Head of caudate nucleus (tissue), 42 donors: ENCODE measurements around the gene KRT71.
"Not testable (repeated sequence)": the region's sequence is repeated elsewhere in the genome, so short reads cannot be mapped to it uniquely, and the experiment has no call there.

ENCODE experiments used
- DNase-seq, 42 donors: peaks; one replicate each; pipeline versions ENCODE4 v3.0.0 to v3.0.0-alpha.2; 2020 to 2021; ENCODE audit warnings: mixed read lengths in 7 of 42
- intact Hi-C: fragments of 100-400 bp; cut with DNase I; formaldehyde crosslinking; loops from one replicate; pipeline ENCODE4 v1.15.0; 2022

KRT71 gene

DNA sequence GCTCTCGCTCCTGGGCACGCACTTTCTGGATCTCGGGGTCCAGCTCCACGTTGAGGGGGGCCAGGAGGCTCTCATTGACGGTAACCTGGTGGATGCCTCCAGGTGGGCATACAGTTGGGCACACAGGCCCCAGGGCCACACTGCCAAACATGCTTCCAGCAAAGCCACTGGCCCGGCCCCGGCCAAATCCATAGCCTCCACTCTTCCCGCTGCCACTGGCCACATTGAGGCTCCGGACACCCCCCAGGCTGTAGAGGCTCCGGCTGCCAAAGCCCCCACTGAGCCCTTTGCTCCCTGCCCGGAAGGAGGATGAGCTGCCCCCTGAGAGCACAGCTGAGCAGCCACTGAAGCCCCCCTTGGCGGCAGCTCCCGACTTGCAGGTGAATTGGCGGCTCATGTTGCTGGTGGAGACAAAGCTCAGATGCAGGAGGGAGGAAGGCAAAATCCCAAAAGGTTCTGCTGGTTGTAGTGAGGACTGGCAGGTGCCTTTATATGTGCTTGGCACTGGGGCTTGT lies at the start of gene KRT71:
Gene KRT71 (minus strand): TSS at position 465 of the 515 bp plus-strand sequence. CDS start 68 bp downstream, at position 397.
- intact Hi-C loops, result no loop called here
- DNase-seq, result no peak

DNA sequence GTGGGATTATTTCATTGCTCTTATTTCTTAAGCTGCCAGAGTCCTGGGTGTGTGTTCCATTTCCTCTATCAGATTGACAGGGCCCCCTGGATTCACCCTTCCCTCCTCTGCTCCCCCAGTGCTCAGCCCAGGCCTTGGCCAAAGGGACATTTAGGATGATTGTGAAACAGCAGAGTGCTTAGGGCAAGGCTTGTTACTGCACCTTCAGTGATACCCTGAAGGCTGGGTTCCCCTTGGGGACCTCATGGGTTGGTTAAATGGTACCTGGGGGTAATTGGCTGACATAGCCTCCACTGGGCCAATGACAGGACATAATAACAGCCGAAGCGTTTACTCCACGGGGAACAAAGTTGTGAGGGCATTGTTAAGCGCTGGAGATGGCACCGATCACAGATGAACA lies 49.6 kb upstream of the KRT71 start:
- intact Hi-C loops, result no loop called here

DNA sequence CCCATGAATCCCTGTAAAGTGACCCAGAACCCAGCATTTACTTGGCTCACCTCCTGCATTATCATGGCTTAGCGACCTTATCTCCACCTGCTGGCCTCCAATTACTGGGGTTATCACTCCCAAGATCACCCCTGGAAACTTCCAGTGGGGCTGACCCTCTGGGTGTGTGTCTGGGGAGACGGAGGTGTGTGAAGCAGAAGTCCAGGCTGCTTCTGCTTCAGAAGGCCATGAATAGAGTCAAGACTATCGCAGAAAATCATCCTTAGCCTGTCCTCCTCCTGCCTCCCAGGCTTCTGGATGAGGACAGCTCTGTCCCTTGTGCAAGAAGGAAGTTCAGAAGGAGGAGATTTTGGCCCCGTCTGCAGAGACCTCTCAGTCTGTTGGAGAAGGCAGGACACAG lies 48.7 kb upstream of the KRT71 start:
- DNase-seq, result peak in 2 of 42 donors; percentile 4 to 25
- intact Hi-C loops, result no loop called here

More for the DNA sequence above, 49.6 kb upstream of the KRT71 start:
- DNase-seq, result peak in 2 of 42 donors; percentile 8 to 12

DNA sequence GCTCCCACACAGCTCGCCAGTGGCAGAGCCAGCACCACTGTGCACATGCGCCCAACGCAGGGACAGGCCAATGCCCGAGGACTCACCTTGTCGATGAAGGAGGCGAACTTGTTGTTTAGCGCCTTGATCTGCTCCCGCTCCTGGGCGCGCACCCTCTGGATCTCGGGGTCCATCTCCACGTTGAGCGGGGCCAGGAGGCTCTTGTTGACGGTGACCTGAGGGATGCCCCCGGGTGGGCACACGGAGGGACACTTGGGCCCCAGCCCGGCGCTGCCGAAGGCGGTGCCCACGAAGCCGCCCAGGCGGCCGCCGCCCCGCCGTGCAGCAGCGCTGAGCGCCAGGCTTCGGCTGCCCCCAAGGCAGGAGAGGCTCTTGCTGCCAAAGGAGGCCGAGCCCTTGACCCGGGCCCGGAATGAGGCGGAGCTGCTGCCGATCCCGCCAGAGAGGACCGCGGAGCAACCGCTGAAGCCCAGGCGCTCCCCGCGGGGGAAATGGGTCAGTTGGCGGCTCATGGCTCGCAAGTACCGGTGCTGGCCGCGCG lies 48.1 kb upstream of the KRT71 start, which contains the start of gene KRT72:
Gene KRT72 (minus strand): TSS at position 523 of the 541 bp plus-strand sequence. CDS start 11 bp downstream, at position 512.
- peak in 3 of 42 donors; percentile 6 to 37 (median 27) for DNase-seq
- intact Hi-C loops, result no loop called here

DNA sequence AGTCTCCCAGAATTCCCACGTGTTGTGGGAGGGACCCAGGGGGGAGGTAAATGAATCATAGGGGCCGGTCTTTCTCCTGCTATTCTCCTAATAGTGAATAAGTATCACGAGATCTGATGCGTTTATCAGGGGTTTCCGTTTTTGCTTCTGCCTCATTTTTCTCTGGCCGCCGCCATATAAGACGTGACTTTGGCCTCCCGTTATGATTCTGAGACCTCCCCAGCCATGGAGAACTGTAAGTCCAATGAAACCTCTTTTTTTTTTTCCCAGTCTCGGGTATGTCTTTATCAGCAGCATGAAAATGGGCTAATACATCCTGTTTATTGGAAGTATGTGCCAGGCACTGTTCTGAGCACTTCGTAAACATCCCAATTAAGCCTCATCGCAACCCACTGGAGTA lies 47.5 kb upstream of the KRT71 start:
- intact Hi-C loops, result no loop called here
- peak in 1 of 42 donors; percentile 14 for DNase-seq

DNA sequence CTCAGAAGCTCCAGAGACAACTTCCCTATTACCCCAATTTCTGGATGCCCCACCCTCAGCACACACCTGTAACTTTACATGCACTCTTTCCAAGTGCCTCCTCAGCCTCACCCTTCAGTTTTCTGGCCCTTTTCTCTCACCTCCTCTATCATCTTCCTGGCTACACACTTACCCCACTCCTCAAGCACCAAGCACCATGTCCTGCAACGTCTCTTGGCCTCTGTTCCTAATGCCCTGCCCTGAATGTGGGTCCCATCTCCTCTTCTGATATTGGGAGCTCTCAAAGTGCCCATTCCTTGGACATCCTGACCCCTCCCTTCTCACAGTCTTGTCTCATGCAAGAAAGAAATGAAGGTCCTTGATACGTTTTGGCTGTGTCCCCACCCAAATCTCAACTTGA lies 47.1 kb upstream of the KRT71 start:
- intact Hi-C loops, result no loop called here
- peak in 1 of 42 donors; percentile 13 for DNase-seq

DNA sequence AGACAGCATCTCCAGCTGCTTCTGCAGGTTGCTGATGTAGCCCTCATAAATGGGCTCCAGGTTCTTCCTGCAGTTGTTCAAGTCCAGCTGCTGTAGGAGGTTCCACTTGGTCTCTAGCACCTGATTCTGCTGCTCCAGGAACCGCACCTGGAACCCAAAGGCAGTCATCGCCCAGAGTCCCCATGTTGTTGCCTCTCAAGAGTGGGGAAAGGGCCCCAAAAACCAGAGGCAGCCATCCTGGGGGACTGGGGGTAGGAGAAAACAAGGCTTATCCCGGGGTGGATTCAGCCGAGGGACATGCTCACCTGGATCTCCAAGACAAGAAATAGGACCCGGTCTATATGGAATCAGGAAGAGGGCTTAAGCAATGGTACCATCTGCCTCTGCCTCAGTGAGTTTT lies 46.0 kb upstream of the KRT71 start:
- intact Hi-C loops, result no loop called here
- DNase-seq, result peak in 1 of 42 donors; percentile 6

DNA sequence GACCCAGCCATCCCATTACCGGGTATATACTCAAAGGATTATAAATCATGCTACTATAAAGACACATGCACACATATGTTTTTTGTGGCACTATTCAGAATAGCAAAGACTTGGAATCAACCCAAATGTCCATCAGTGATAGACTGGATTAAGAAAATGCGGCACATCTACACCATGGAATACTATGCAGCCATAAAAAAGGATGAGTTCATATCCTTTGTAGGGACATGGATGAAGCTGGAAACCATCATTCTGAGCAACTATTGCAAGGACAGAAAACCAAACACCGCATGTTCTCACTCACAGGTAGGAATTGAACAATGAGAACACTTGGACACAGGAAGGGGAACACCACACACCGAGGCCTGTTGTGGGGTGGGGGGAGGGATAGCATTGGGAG lies 41.3 kb upstream of the KRT71 start:
- DNase-seq, intact Hi-C loops: not testable (repeated sequence)

DNA sequence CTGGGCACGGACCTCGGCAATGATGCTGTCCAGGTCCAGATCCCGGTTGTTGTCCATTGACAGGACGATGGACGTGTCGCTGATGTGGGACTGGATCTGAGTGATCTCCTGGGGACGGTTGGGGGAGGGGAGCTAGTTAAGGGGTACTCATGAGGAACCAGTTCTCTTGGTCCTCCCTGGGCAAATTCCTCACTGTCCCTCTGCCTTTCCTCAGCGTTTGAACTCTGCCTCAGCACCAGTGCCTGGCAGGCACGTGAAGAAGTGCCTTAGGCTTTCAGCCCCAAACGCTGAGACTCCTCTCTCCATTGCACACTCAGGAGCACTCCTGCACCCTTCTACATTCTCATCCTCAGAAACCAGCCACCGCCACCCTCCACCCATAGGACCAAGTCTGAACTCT lies 38.6 kb upstream of the KRT71 start:
- intact Hi-C loops, result no loop called here
- DNase-seq, result no peak

DNA sequence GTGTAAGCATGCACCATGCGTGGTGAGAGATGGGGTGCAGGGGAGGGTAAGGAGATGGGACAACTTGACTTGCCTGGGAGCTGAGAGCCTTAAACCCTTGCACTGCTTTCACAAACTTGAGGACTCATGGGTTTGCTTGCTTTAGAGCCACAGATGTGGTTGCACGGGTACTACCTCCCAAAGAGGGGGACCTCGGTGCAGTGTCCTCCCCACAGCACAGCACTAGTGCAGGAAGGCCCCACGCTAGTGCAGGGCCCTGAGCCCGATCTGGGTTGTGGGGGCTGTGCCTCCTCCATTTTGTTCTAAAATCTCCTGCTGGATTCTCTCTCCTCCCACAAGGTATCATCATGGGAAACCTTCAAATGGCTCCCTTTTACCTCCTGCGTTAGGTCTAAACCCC lies 37.1 kb upstream of the KRT71 start:
- DNase-seq, result no peak
- intact Hi-C loops, result no loop called here

DNA sequence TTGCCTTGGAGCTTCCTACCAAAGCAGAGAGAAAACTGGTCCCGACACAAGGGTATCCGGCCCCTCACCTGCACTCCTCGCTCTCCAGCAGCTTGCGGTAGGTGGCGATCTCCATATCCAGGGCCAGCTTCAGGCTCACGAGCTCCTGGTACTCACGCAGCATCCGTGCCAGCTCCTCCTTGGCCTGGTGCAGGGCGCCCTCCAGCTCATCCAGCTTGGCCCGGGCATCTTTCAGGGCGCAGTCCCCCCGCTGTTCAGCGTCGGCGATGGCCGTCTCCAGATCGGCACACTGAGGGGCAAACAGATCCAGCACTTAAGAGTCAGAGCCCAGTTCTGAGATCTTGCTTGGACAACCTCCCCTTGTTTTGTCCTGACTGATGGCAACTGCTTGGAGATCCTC lies 34.6 kb upstream of the KRT71 start:
- no peak for DNase-seq

DNA sequence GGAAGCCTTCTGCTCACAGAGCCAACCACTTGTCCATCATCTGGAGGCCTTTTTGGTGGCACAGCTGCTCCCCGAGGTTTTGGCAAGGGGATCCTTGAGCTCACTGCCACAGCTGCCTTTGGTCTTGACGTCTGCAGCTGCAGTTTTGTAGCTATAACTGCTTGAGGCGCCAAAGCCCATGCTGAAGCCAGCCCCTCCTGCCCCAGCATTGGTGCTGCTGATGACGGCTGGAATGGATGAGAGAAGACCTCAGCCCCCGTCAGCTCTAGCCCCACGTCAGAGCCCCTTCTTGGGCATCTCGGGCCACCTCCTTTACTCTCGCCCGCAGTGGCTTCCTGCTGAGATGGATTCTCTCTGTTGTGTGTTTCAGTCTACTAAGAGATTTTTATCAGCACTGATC lies 33.0 kb upstream of the KRT71 start:
- DNase-seq, result peak in 1 of 42 donors; percentile 14
- intact Hi-C loops, result no loop called here

More for the DNA sequence above, 34.6 kb upstream of the KRT71 start:
- intact Hi-C loops, result no loop called here

DNA sequence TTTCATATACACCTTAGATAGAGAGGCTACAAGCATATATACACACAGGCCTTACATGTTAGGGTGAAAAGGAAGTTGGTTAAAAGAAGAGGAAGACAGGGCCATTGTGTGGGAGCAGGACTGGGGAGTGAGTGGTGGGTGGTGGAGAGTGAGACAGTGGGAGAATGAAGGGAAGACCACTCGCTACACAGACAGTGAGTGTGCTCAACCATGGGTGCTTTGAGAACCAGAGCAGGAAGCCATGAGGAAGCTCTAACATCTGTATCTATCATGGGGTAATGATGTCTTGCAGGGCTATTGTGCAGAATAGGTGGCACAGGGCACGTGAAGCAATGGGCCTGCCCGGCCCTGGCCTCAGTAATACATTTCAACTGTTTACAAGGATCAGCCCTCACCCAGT lies 32.1 kb upstream of the KRT71 start:
- intact Hi-C loops, result no loop called here
- DNase-seq, result no peak

DNA sequence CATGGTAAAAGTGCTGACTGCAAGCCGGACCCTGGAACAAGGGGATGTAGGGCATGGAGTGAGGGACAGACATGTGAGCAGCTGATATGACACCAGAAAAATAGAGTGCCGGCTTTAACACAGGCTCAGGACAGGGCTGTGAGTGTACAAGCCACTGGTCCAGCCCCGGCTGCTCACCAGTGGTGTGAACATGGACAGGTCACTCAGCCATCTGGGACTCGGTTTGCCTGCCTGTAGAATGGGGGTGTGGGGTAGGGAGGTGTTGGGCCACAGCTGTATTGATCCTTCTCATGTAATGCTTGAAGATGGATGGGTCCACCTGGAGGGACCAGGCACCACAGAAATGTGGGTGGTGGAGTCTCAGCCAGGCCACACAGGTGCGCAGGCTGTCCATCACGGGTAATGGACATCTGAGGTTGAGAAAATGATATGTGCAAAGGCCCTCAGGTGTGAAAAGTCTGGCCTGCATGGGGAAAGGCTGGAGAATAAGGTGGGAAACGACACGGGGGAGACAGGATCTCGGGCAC lies 31.3 kb upstream of the KRT71 start:
- DNase-seq, result peak in 3 of 42 donors; percentile 2 to 3 (median 3)
- intact Hi-C loops, result loop anchor here (5.0 kb wide), 1 partner anchor 288 kb away; no protein-coding TSS in a partner anchor

DNA sequence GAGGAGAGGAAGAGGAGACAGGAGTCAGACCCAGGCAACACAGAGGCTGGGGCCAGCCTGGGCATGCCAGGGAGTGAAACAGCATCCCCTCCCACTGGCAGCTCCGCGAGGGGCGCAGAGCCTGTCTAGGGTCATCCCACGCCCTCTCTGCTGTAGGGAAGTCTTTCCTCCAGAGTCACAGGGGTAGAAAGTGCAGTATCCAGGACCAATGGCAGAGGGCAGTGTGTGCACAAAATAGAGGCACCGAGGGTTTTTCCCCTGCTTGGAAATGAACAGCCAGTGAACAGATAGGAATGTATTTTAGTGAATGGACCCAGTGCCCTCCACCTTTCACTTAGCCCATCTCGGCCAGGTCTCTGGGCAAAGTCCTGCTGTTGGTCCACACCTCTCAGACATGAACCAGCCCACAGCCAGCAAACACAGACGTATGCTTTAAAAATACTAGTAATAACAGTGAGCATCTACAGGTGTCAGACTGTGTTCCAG lies 30.1 kb upstream of the KRT71 start:
- peak; percentile 22 to 82 (median 62) for DNase-seq
- intact Hi-C loops, result loop anchor here (5.0 kb wide), 1 partner anchor 289 kb away; no protein-coding TSS in a partner anchor

DNA sequence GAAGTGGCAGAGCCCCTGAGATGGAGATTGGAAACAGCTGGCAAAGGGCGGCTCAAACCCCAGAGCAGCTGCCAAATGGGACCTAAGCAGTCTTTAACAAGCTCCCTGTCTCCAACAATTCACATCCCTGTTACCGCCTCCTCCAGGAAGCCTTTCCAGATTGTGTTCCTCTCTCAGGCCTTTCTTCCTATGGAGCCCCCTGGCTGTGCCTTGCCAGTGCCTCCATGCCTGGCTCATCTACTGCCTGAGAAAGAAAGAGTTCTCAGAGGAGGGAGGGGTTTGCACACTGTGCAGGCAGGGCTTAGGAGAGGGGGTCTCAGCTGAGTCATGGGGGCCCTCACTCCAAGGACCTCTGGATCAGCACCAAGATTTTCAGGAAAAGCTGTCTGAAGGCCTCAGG lies 29.5 kb upstream of the KRT71 start:
- peak in 2 of 42 donors; percentile 6 to 7 for DNase-seq
- intact Hi-C loops, result loop anchor here (5.0 kb wide), 1 partner anchor 290 kb away; no protein-coding TSS in a partner anchor

DNA sequence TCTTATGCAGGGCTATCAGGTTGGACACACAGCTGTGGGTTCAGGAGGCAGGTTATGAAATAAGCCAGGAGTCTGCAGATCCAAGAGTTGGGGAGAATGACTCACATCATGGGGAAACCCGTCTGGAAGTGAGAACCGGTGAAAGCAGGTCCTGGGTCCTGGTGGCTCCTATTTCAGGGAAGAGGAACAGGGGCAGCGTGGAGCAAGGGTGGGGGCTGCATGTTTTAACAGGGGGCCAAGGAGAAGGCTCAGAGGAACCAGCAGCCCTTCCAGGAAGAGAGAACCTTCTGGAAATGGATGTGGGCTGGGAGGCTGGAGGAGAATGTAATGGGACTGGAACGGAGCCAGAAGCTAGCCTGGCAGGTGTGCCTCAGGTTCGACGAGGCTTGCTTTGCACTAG lies 28.5 kb upstream of the KRT71 start:
- DNase-seq, result peak in 1 of 42 donors; percentile 19
- intact Hi-C loops, result loop anchor here (5.0 kb wide), 1 partner anchor 291 kb away; no protein-coding TSS in a partner anchor

DNA sequence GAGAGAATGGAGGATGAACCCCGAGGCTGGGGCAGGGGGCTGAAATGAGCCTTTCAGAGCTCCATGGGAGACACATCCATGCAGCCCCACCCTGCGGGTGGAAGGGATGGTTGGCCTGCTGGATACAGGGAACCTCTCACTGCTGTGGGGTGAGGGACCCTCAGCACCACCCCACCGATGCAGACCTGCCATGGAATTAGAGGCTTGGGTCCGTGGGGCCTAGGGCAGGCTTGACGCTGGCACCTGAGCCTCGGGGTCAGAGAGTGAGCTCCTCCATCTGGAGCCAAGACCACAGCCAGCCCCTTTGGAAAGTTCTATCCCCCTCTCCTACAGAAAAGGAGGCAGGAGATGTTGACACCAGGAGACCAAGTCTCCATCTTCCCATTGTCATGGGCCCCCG lies 28.1 kb upstream of the KRT71 start:
- DNase-seq, result no peak
- intact Hi-C loops, result loop anchor here (5.0 kb wide), 1 partner anchor 291 kb away; no protein-coding TSS in a partner anchor

DNA sequence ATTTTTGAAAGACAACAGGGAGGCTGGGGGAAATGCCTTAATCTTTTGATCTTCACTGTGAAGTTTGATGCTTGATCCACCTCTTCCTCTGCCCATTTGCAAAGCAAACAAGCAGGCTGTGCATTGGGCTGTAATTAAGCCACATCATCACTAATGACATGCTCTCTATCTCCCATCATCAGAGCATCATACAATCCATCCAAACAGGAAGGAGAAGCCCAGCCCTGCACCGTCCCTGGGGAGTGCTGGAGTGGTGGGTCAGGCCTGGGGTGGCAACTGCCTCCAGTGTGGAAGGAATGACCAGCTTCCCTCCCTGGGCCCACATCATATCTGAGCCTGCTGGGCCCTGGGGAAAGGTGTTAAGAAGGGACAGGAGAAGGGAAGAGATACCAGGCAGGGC lies 27.6 kb upstream of the KRT71 start:
- DNase-seq, result no peak
- intact Hi-C loops, result loop anchor here (5.0 kb wide), 1 partner anchor 292 kb away; no protein-coding TSS in a partner anchor
